Kidney (tissue), 14 donors: ENCODE results near the gene PIK3R2. TPM values are rescaled to one million over a fixed set of nuclear protein-coding genes. Genes with fewer than 3 reads are reported as not detected.

Experiments
- DNase-seq, 5 donors: peaks; one replicate each; pipeline ENCODE4 v3.0.0-alpha.2; 2013 to 2020
- FAIRE-seq: peaks from 2 replicates; lab custom pipeline; 2012; peaks lifted over from hg19 to GRCh38; lab: Jason Lieb, UNC
- H3K27ac ChIP-seq, 2 donors: one replicate each; pipeline ENCODE4 v1.7.0; 2013; ENCODE audit warnings: low read depth in 2 of 2, low read length in 2 of 2, inconsistent platforms in 1 of 2
- H3K27me3 ChIP-seq: one replicate; pipeline ENCODE4 v1.7.1; 2013; ENCODE audit warnings: low read length, inconsistent platforms; ENCODE audit not compliant: control insufficient read depth, insufficient read depth
- H3K36me3 ChIP-seq, 3 donors: one replicate each; pipeline versions ENCODE4 v1.7.0 to v1.7.1; 2013; ENCODE audit warnings: low read length in 3 of 3, control low read depth in 1 of 3, inconsistent platforms in 1 of 3; ENCODE audit not compliant: insufficient read depth in 3 of 3, control insufficient read depth in 2 of 3
- H3K4me1 ChIP-seq, 3 donors: one replicate each; pipeline versions ENCODE4 v1.7.0 to v1.7.1; 2013; ENCODE audit warnings: low read length in 3 of 3, inconsistent platforms in 1 of 3, low read depth in 1 of 3; ENCODE audit not compliant: control insufficient read depth in 2 of 3, insufficient read depth in 2 of 3
- H3K4me3 ChIP-seq, 3 donors: one replicate each; pipeline versions ENCODE4 v1.7.0 to v1.8.1; 2013; ENCODE audit warnings: low read length in 3 of 3, control low read depth in 1 of 3, inconsistent platforms in 1 of 3
- H3K9ac ChIP-seq, 3 donors: one replicate each; pipeline versions ENCODE4 v1.7.0 to v1.7.1; 2013; ENCODE audit warnings: low read length in 3 of 3, control low read depth in 1 of 3, inconsistent platforms in 1 of 3
- H3K9me3 ChIP-seq, 3 donors: one replicate each; pipeline versions ENCODE4 v1.7.0 to v1.7.1; 2013; ENCODE audit warnings: low read length in 3 of 3, control low read depth in 1 of 3, inconsistent platforms in 1 of 3; ENCODE audit not compliant: control insufficient read depth in 2 of 3, insufficient read depth in 1 of 3
- CTCF ChIP-seq: IDR thresholded peaks from 3 replicates; pipeline ENCODE4 v1.5.1; 2012; ENCODE audit warnings: mild to moderate bottlenecking, moderate library complexity, borderline replicate concordance; ENCODE audit not compliant: insufficient read depth; ENCODE audit errors: extremely low read depth
- intact Hi-C: fragments of 100-400 bp; cut with DNase I; formaldehyde crosslinking; loops from one replicate; pipeline ENCODE4 v1.11.1; 2022
- polyA plus RNA-seq: library from polyadenylated mRNA; stranded (reverse); fragments of 350-450 nt; fragmentation: Illumina TruSeq; extraction: RNeasy Lipid Tissue Mini Kit (QIAGEN cat#74804); gene quantifications from one replicate; pipeline ENCODE4 v1.2.3, GENCODE V29; 2014; ENCODE audit warnings: low read depth, low replicate concordance; ENCODE audit not compliant: insufficient read depth
- total RNA-seq: library from RNA; stranded (reverse); fragmentation: NEBNext Ultra II Directional; extraction: Animal tissue kit (Norgen Biotek cat#: 25700); gene quantifications from one replicate; pipeline ENCODE4 v1.2.1, GENCODE V29; 2021
- donor health status: control.
- donor health status: control.
- donor health status: control.
- donor health status: control.
- donor health status: control.
- donor health status: DM: yes; HTN: yes; CAD: no.
- donor health status: Normal renal cell carcinoma (clear cell type).

PIK3R2 gene
- total and polyA plus RNA-seq, 2 donors from 2014 or later = 10.1 to 29.6 TPM

DNA sequence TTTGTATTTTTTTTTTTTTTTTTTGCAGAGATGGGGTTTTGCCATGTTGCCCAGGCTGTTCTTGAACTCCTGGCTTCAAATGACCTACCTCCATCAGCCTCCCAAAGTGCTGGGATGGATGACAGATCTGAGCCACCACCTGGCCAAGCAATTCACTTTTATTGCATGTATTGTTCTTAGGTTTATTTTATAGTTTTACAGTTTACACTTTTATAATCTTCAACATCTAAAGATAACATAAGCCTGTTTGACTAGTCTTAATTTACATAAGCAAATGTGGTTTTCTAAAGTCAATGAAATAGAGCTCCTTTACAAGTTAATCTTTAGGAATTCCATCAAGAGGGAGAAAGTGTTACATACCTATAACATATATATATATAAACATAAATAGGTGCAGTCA, 30.6 kb downstream of the PIK3R2 start:
- no peaks in the 10 kb centered on the region for H3K27me3 ChIP-seq
- TF ChIP-seq CTCF = no peak
- no peak overlapping the region for H3K9ac ChIP-seq
- H3K36me3 ChIP-seq = no peaks in the 10 kb centered on the region
- DNase-seq (no peak), FAIRE-seq (no peak)
- no peaks in the 10 kb centered on the region for H3K4me1 ChIP-seq
- no peak overlapping the region for H3K4me3 ChIP-seq
- no peak overlapping the region for H3K27ac ChIP-seq
- intact Hi-C loops = no loop called here
- no peaks in the 10 kb centered on the region for H3K9me3 ChIP-seq

DNA sequence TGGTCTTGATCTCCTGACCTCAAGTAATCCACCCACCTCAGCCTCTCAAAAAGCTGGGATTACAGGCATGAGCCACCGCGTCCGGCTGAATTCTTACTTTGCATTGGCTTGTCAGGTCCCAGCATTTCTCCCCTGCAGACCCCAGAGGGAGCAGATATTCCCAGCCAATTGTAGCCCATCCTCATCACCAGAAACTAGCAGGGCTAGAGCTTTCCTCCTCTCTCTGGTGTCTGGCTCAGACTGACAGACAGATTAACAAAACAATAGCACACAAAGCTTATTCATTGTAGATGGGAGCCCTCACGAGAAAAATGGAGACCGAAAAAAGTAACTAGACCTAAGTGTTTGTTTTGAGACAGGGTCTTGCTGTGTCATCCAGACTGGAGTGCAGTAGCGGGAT, 32.6 kb downstream of the PIK3R2 start:
- Histone ChIP-seq H3K27me3 (no peaks in the 10 kb centered on the region), H3K9me3 (no peaks in the 10 kb centered on the region), H3K4me1 (no peaks in the 10 kb centered on the region), H3K4me3 (no peak overlapping the region), H3K27ac (no peak overlapping the region), H3K36me3 (no peaks in the 10 kb centered on the region), H3K9ac (no peak overlapping the region)
- intact Hi-C loops = no loop called here
- TF ChIP-seq CTCF = no peak
- FAIRE-seq (no peak), DNase-seq (no peak)

DNA sequence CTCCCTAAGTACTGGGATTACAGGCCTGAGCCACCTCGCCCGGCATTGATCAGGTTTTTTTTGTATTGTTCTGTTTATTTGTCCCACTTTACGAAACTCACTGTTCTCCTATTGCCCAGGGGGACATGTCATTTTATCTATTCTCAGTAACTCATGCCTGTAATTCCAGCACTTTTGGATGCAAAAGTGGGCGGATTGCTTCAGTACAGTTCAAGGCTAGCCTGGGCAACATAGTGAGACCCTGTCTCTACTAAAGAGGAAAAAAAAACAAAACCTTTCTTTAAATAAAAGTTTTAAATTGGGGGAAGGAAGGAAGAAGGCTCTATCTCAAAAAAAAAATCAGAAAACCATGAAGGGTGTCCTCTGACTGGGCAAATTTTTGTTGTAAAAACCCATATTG, 37.3 kb downstream of the PIK3R2 start:
- no peak overlapping the region for H3K27ac ChIP-seq
- intact Hi-C loops = loop anchor here (10.0 kb wide), 1 partner anchor 65 kb away; a partner anchor contains a TSS
- H3K9me3 ChIP-seq = no peaks in the 10 kb centered on the region
- no peak overlapping the region for H3K9ac ChIP-seq
- H3K4me3 ChIP-seq = no peak overlapping the region
- H3K4me1 ChIP-seq = peaks cover 0 to 11% (median 9%) of the 10 kb centered on the region in 3 donors
- TF ChIP-seq CTCF = no peak
- FAIRE-seq (no peak), DNase-seq (no peak)
- H3K27me3 ChIP-seq = no peaks in the 10 kb centered on the region
- no peaks in the 10 kb centered on the region for H3K36me3 ChIP-seq

DNA sequence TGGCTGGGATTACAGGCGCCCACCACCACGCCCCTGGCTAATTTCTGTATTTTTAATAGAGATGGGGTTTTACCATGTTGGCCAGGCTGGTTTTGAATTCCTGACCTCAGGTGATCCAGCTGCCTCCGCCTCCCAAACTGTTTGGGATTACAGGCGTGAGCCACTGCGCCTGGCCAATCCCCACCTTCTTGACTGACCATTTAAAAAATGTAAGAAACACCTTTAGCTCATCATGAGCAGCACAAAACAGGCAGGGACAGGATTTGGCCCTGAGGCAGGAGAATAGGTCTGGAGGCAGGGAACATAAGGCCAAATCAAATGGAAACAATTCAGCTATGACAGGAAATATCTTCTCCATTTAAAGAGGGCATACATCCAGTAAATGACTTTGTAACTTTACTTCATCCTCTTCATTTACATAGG, 38.7 kb downstream of the PIK3R2 start:
- TF ChIP-seq CTCF = no peak
- peak overlapping the region; percentile 21 to 91 (median 50) for H3K9ac ChIP-seq

More for the DNA sequence above, 38.7 kb downstream of the PIK3R2 start:
- Histone ChIP-seq H3K9me3 (no peaks in the 10 kb centered on the region), H3K27me3 (no peaks in the 10 kb centered on the region), H3K36me3 (peaks cover 0 to 3% (median 0%) of the 10 kb centered on the region in 3 donors), H3K27ac (peak overlapping the region; percentile 96 to 99), H3K4me1 (peaks cover 0 to 11% (median 9%) of the 10 kb centered on the region in 3 donors), H3K4me3 (peak overlapping the region; percentile 78 to 79 (median 79))
- FAIRE-seq = peak; percentile 17
- no peak for DNase-seq
- intact Hi-C loops = loop anchor here (10.0 kb wide), 1 partner anchor 63 kb away; a partner anchor contains a TSS
